IPS-NIHi7 (cell line): ENCODE data around the gene MCM9.
"Not testable (repeated sequence)": the region's sequence is repeated elsewhere in the genome, so short reads cannot be mapped to it uniquely, and the experiment has no call there.

Experiments
- DNase-seq: peaks from one replicate; pipeline ENCODE4 v3.0.0; 2012; ENCODE audit warnings: mixed read lengths; ENCODE audit errors: extremely low spot score

Gene MCM9

GRCh38 chr6:118770112-118770788 is 164.7 kb downstream of the MCM9 start:
- DNase-seq, result no peak

DNA sequence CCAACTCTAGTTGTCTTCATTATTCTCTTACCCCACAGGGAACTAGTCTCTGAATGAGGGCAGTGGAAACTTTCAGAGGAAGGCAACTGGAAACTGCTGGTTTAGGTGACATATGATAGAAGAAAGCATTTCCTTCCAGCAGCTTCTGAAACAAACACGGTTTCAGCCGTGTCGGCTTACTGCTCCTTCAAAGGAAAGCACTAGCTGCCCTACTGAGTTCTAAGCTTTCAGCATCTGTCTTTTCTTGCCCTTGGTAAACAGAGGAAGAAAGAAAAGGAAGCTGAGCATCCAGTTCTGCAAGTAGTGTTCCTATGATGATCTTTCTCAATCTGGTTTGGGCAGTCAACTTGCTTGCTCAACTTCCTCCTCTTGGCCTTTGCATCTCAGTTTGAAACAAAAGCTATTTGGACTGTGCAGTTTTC is 166.0 kb downstream of the MCM9 start:
- DNase-seq, result no peak

- DNase-seq, result no peak
Measured at GRCh38 chr6:118768441-118768840, 166.5 kb downstream of the MCM9 start.

DNA sequence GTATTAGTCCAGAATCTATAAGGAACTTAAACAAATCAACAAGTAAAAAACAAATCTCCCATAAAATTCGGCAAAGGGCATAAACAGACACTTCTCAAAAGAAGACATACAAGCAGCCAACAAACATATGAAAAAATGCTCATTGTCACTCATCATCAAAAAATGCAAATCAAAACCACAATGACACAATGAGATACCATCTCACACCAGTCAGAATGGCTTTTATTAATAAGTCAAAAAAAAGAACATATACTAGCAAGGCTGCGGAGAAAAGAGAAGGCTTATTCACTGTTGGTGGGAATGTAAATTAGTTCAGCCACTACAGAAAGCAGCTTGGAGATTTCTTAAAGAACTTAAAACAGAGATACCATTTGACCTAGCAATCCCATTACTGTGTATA is 169.6 kb downstream of the MCM9 start:
- not testable (repeated sequence) for DNase-seq

DNA sequence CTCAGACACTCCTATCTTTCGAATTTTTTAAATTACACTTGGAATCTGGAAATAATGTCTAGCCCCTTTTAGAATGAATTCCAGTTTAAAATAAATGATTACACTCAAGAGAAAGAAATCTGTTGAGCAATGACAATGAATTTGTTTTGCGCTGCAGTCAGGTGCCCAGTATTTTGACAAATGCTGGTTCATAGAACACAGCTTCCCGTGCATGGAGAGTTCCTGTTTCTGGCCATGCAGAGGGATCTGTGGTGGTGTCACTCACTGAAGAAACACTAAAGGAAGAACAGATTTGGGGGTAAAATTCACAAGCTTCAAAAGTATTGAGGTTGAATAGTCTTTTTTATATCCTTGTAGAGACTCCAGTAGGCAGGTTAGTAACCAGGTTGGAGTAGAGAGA is 170.2 kb downstream of the MCM9 start:
- DNase-seq, result no peak
